ENCODE results near the gene CBFB.

Gene CBFB

DNA sequence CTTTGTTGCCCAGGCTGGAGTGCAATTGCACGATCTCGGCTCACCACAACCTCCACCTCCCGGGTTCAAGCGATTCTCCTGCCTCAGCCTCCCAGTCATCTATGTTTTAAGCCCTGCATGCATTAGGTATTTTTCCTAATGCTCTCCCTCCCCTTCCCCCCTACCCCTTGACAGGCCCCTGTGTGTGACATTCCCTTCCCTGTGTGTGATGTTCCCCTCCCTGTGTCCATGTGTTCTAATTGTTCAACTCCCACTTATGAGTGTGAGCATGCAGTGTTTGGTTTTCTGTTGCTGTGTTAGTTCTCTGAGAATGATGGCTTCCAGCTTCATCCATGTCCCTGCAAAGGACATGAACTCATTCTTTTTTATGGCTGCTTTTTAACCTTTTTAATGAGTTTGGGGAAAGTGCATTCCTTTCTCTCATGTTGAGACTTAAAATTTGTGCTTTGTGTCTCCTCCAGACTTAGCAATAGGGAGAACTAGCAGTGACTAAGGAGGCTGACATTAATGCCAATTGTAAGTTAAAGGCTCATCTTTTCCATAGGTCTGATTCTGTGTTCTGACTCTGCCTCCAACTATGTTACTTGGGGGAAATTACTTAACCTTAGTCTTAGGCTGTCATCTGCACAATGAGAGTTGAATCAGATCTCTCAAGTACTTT lies 63.1 kb downstream of the CBFB start:
- H3K4me3 ChIP-seq: no peak overlapping the region
- H3K27ac ChIP-seq: no peak overlapping the region
- TF ChIP-seq CTCF (IDR thresholded peaks at IDR 0.05): no peak
- no peak for DNase-seq (ENCODE audit: low spot score)

GRCh38 chr16:67093098-67093726 lies 64.3 kb downstream of the CBFB start:
- Histone ChIP-seq H3K27ac (no peak overlapping the region), H3K4me3 (no peak overlapping the region)
- no peak for DNase-seq (ENCODE audit: low spot score)
- TF ChIP-seq CTCF (IDR thresholded peaks at IDR 0.05): no peak

DNA sequence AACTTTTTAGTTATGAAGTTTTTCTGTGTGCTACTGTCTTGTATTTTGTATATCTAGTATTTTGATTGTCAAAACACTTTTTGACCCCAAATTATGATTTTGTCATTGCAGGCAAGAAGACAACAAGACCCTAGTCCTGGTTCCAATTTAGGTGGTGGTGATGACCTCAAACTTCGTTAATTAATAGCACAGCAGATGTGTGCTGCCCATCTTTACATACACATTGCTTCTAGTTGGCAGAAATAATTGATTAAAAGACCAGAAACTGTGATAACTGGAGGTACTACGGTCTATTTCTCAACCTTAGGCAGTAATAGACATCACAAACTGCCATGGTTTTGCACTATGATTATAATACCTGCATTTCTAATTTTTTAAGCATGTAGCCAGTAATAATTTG lies 69.7 kb downstream of the CBFB start:
- no peak overlapping the region for H3K27ac ChIP-seq
- TF ChIP-seq CTCF (IDR thresholded peaks at IDR 0.05): no peak
- no peak overlapping the region for H3K4me3 ChIP-seq
- DNase-seq (ENCODE audit: low spot score): no peak

DNA sequence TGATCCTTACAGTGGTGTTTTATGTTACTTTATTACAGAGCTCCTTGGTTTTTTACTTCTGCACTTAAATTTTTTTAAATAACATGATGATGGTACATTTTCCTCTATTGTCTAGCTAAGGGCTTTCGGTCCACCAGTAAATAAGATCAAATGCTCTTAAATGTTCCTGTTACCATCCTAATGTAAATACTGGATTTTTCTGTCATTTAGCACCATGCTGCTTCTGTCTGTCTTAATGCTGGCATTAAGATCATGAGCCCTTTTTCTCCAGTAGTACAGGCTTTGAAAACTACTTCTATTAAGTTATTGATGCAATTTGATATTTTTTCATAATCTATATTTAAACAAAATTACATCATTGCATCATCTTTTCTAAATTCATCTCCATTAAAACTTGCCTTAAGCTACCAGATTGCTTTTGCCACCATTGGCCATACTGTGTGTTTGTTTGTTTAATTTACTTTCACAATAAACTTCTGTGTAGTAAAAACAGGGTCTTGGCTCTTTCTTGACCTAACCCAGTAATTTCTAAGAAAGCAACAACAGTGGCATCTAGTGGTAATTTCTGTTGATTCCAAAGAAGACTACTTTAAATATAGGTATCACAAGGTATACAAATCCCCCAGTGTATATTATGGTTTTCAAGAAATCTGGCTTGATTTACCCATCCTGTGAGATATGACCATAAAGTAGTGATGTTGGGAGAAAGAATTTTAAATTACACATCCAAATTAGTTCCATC lies 71.8 kb downstream of the CBFB start:
- Histone ChIP-seq H3K27ac (no peak overlapping the region), H3K4me3 (no peak overlapping the region)
- DNase-seq (ENCODE audit: low spot score): no peak
- no peak for TF ChIP-seq CTCF (IDR thresholded peaks at IDR 0.05)

DNA sequence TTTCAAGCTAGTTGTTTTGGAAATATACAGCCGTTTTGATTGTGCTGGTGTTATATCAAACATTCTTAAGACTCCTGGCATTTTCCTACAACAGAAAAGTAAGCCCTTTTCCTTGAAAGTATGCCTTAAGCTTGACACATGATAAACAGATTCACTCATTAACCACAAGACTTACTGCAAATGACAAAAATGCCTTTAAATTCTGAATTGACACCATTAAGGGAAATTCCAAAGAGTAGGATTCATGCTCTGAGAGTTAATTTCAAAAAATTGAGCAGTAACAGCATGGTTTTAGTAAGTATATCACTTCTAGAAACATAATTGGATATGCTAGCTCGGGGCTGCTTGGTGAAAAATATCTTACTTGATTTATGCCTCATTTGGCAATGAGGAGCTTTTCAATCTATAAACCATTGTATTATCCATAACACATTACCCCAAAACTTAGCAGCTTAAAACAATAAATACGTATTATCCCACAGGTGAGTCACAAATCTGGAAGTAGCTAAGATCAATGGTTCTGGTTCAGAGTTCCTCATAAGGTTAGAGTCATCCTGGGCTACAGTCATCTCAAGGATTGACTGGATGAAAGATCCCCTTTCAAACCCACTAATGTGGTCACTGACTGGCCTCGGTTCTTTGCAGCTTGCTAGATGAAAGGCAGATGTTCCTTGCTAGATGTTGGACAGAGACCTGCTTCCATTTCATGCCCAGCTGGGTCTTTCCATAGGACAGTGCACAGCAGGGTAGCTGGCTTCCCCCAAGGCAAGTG lies 72.5 kb downstream of the CBFB start:
- Histone ChIP-seq H3K27ac (no peak overlapping the region), H3K4me3 (no peak overlapping the region)
- DNase-seq (ENCODE audit: low spot score): no peak
- no peak for TF ChIP-seq CTCF (IDR thresholded peaks at IDR 0.05)

GRCh38 chr16:67104061-67104460 lies 75.1 kb downstream of the CBFB start:
- Histone ChIP-seq H3K27ac (no peak overlapping the region), H3K4me3 (no peak overlapping the region)
- TF ChIP-seq CTCF (IDR thresholded peaks at IDR 0.05): no peak
- DNase-seq (ENCODE audit: low spot score): no peak

Data from coronary artery (tissue), 2 donors.